Measurements from ENCODE around the gene CNIH2. TPM values are rescaled to one million over a fixed set of nuclear protein-coding genes. Genes with fewer than 3 reads are reported as not detected.
A peak's percentile ranks its signal among the peaks of the same experiment; 100 is the strongest.
"Not testable (repeated sequence)": the region's sequence is repeated elsewhere in the genome, so short reads cannot be mapped to it uniquely, and the experiment has no call there.

The CNIH2 gene
- total RNA-seq, 1 experiment from 2014 or later = not detected

DNA sequence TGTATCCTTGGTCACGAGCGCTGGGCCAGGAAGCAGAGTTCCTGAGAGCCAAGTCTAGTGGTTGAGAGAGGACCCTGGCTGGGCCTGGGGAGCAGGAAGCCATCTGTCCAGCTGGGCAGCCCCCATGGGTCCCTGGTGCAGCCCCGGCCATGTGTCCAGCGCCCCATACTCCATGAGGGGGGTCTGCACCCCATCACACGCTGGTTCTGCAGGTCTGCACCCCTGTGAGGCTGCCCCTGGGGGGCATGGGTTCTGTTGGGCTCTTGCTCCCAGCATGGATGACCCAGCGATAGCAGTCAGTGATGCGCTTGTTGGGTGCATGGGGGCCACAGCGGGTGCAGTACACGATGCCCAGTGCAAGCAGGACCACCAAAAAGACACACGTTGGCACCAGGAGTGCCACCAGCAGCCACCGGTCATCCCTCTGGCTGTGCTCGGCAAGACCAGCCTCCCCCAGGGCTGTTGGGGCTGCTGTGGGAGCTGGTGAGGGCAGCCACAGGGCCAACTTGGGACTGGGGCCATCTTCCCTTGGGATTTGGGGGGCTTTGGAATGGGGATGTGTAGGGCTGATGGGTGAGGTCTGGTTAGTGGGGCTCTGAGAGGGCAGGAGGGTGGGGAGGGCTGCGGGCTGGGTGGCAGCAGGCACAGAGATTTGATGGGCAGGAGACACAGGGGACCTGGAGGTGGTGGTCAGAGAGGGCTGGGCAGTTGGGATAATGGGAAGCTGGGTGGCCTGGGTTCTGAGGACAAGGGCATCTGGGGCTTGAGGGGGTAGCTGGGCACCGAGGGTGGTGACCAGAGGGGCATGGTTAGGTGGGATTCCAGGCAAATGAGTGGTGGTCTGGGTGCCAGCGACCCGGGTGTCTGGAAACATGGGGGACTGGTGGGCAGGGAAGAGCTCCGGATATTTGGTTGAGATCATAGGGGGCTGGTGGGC, 36.9 kb downstream of the CNIH2 start:
- DNase-seq = no peak
- Histone ChIP-seq H3K4me3 (no peak overlapping the region), H3K9me3 (no peaks in the 10 kb centered on the region), H3K27me3 (no peaks in the 10 kb centered on the region), H3K36me3 (no peaks in the 10 kb centered on the region)

DNA sequence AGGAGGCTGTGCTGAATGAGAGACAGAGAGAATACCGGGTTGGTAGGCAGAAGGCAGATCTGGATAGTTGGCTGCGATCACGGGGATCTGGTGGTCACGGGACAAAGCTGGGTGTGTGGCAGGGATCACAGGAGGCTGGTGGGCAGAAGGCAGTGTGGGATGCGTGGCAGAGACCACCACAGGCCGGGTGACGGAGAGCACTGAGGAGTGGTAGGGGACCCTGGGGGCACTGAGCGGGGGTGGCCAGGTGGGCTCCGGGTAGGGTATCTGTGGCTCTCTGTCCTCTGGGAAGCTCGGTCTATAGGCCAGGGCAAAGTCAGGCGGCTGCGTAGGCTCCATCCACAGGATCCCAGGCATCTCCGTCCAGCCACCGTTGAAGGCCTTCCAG, 37.5 kb downstream of the CNIH2 start:
- Histone ChIP-seq H3K9me3 (0 out of 2 replicates have a peak, but pooled peaks cover 2% of the 10 kb centered on the region), H3K27me3 (no peaks in the 10 kb centered on the region), H3K4me3 (no peak overlapping the region), H3K36me3 (no peaks in the 10 kb centered on the region)
- DNase-seq = no peak

DNA sequence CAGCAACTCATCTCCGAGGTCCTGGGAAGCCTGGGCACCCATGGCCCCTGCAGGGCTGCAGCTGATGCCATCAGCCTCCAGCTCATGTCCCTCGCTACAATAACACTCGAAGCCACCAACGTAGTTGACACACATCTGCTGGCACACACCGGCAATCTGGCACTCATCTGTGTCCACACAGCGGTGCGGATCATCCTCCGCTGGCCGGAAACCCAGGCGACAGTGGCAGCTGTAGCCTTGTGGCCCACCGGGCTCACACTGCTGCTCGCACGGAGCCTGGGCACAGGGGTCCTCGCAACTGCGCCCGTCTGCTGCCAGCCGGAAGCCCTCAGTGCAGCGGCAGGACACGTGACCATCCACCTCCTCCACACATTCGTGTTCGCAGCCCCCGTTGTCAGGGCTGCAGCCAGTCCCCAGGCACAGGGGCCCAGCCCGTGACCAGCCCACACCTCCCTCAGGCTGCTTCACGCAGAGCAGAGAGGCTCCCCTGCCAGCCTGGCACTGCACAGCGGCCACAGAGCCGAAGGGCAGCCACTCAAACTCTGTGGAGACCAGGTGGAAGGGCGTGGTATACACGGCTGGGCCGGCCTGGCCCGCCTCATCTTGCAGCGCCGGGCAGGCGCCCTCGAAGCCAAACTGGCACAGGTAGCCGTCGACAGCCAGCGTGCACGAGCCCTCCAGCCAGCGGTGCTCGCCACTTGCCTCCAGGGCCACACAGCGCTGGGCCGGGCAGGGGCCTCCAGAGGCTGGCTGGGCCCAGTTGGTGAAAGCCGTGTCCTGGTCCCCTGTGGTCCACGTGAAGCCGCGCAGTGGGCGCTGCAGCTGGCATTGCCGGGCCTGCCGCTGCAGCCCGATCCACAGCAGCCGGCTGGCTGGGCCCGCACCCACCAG, 38.2 kb downstream of the CNIH2 start:
- H3K27me3 ChIP-seq = no peaks in the 10 kb centered on the region
- H3K9me3 ChIP-seq = 0 out of 2 replicates have a peak, but pooled peaks cover 2% of the 10 kb centered on the region
- no peaks in the 10 kb centered on the region for H3K36me3 ChIP-seq
- DNase-seq = no peak
- H3K4me3 ChIP-seq = no peak overlapping the region

DNA sequence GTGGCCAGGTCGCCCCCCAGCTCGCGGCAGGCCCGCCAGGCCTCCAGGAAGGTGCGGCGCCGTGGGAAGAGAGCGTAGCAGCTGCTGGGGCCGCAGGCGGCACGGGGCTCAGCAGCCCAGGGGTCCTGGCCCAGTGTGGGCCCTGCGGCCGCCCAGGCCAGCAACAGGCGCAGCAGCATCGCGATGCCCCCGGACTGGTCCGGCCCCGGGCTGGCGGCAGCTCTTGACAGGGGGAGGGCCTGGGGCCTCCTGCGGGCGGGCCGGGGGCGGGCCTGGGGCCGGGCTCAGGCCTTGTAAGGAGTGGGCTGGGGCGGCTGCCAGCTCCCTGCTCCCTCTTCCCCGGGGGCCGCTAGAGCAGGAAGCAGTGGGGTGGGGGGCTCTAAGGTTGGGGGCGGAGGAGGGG, 38.9 kb downstream of the CNIH2 start, which contains the start of gene CD248:
Gene CD248 (minus strand): TSS at position 196 of the 403 bp plus-strand sequence. CDS start 17 bp downstream, at position 179.
- no peaks in the 10 kb centered on the region for H3K36me3 ChIP-seq
- no peaks in the 10 kb centered on the region for H3K27me3 ChIP-seq
- no peak for DNase-seq
- no peak within 1 kb of the TSS for H3K4me3 ChIP-seq
- 0 out of 2 replicates have a peak, but pooled peaks cover 2% of the 10 kb centered on the region for H3K9me3 ChIP-seq

DNA sequence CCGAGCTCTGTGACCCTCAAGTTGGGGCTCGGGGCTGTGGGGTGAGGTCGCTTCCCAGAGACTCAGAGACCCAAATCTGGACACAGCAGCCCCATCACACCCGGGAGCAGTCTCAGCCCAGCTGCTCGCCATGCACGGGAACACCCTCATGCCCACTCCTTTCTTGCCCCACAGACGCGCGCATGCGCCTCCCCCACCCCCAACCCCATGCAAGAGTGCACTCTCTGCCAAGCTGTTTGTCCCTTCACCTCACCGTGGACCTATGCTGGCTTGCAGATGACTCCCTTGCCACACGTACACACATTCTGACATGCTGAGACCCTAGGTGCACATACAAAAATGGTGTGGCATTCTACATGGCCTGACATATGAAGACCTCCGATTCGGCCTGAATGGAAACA, 39.3 kb downstream of the CNIH2 start:
- Histone ChIP-seq H3K27me3 (no peaks in the 10 kb centered on the region), H3K4me3 (no peak overlapping the region), H3K9me3 (0 out of 2 replicates have a peak, but pooled peaks cover 2% of the 10 kb centered on the region), H3K36me3 (no peaks in the 10 kb centered on the region)
- no peak for DNase-seq

DNA sequence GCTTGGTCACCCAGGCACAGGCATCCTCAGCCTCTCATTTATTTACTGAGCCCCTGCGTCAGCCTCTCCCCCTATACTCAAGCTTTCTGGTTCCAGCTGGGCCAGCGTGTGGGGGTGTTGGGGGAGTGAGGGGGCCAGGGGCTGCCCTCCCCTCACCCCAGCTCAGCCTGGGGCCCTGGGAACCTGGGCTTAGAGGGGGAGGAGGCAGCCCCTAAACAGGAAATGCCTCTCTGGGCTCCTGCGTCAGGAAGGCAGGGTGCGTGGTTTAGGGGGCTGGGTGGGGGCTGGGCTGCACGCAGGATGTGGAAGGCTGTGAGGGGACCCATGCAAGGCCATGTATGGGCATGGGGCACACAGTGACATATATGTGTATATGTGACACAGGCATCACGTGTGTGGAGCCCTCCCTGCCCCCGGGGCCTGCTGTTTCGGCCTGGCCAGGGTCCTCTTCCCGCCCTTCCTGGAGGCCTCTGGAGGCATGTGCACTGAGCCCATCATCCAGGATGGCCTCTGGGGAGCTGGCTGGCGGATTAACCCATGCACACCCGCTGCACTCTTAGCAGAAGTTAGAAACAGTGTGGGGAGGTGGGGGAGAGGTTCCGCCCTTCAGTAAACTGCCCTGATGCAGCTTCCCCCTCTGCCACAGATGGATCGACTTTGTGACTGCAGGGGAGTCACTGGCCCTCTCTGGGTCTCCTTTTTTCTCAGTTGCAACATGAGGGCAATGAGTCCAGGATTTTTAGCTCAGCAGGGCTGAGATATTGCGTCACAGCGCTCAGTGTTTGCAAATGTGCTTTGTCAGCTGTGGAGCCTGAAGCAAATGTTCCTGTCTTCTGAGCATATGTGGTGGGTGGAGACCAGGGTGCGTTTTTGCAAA, 40.0 kb downstream of the CNIH2 start:
- Histone ChIP-seq H3K36me3 (no peaks in the 10 kb centered on the region), H3K9me3 (0 out of 2 replicates have a peak, but pooled peaks cover 2% of the 10 kb centered on the region), H3K27me3 (no peaks in the 10 kb centered on the region), H3K4me3 (no peak overlapping the region)
- DNase-seq = no peak

DNA sequence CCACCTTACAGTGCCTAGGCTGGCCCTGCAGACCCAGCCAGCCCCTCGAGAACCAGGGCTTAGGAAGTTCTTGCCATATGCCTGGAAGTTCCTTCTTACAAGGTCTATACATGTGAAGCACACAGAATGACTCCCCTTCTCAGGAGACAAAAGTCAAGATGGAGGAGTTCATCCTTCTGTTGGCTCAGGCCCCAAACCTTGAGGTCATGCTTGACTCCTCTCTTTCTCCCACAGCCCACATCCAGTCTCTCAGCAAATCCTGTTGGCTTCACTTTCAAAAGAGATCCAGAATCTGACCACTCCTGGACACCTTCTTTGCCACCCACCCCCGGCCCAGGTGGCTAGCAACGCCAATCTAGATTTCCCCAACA, 40.6 kb downstream of the CNIH2 start:
- Histone ChIP-seq H3K4me3 (no peak overlapping the region), H3K27me3 (no peaks in the 10 kb centered on the region), H3K36me3 (no peaks in the 10 kb centered on the region), H3K9me3 (0 out of 2 replicates have a peak, but pooled peaks cover 2% of the 10 kb centered on the region)
- DNase-seq = no peak

DNA sequence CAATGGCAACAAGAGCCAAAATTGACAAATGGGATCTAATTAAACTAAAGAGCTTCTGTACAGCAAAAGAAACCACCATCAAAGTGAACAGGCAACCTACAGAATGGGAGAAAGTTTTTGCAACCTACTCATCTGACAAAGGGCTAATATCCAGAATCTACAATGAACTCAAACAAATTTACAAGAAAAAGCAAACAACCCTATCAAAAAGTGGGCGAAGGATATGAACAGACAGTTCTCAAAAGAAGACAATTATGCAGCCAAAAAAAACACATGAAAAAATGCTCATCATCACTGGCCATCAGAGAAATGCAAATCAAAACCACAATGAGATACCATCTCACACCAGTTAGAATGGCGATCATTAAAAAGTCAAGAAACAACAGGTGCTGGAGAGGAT, 42.3 kb downstream of the CNIH2 start:
- not testable (repeated sequence) for H3K36me3 ChIP-seq, H3K4me3 ChIP-seq, DNase-seq, H3K9me3 ChIP-seq, H3K27me3 ChIP-seq

DNA sequence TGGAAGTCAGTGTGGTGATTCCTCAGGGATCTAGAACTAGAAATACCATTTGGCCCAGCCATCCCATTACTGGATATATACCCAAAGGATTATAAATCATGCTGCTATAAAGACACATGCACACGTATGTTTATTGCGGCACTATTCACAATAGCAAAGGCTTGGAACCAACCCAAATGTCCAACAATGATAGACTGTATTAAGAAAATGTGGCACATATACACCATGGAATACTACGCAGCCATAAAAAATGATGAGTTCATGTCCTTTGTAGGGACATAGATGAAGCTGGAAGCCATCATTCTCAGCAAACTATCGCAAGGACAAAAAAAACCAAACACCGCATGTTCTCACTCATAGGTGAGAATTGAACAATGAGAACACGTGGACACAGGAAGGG, 42.8 kb downstream of the CNIH2 start:
- H3K4me3 ChIP-seq, H3K9me3 ChIP-seq, H3K27me3 ChIP-seq, DNase-seq, H3K36me3 ChIP-seq: not testable (repeated sequence)

DNA sequence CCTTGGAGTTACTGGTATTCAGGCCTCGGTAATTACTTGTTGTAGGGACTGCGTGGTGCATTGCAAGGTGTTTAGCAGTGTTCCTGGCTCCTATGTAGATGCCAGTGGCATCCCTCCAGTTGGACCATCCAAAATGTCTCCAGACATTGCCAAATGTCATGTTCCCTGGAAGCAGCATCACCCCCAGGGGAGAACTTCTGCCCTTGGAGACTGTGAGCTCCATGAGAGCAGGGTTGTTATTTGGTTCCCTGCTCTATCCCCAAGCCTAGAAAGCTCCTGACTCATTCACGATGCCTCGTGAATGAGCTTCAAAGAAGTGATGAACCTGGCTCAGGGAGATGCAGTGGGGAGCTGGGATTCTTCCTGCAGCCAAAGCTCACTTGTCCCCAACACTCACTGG, 43.6 kb downstream of the CNIH2 start:
- DNase-seq = no peak
- Histone ChIP-seq H3K9me3 (0 out of 2 replicates have a peak, but pooled peaks cover 2% of the 10 kb centered on the region), H3K27me3 (no peaks in the 10 kb centered on the region), H3K36me3 (no peaks in the 10 kb centered on the region), H3K4me3 (no peak overlapping the region)

DNA sequence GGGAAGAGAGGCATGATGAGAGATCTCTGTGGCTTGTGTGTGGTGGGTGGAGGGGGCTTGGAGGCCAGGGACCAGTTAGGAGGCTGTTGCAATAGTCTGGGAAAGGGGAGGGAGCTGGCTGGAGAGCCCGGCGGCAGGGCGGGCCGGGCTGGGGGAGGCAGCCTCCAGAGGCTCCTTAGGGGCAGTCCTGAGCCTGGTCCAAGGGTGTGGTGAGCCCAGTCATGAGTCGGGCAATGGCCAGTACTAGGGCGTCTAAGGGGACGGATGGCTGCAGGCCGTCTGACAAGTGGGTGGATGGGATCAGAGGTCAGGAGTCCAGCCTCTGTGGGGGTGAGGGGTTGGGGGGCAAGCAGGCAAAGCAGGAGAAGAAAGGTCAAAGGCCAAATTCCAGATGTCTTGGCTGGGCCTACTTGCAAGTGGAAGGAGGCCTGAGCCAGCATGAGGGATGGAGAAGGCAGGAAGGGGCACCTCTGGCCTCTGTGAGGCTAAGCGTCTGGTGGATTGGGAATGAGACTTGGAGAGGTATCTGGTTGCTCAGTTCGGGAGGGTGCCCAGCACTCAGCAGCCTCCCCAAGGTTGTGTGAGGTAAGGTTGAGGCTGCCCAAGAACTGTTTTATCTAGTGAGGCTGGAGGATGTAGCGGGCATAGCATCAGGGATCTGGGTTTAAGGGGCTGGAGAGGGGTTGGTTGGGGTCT, 44.9 kb downstream of the CNIH2 start:
- no peaks in the 10 kb centered on the region for H3K36me3 ChIP-seq
- no peaks in the 10 kb centered on the region for H3K27me3 ChIP-seq
- H3K4me3 ChIP-seq = no peak overlapping the region
- 0 out of 2 replicates have a peak, but pooled peaks cover 2% of the 10 kb centered on the region for H3K9me3 ChIP-seq
- no peak for DNase-seq

DNA sequence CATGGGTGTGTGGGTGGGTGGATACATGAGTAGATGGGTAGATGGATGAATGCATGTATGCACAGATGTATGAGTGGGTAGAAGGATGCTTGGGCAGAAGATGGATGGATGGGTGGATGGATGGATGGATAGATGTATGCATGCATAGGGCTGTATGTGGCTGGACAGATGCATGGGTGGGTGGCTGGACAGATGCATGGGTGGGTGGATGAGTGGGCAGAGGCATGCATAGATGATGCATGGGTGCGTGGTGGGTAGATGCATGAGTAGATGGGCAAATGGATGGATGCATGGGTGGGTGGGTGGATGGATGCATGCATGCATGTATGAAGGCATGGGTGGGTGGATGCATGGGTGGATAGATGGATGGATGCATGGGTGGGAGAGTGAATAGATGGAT, 45.7 kb downstream of the CNIH2 start:
- H3K9me3 ChIP-seq = 0 out of 2 replicates have a peak, but pooled peaks cover 2% of the 10 kb centered on the region
- no peak overlapping the region for H3K4me3 ChIP-seq
- H3K27me3 ChIP-seq = no peaks in the 10 kb centered on the region
- DNase-seq = no peak
- H3K36me3 ChIP-seq = no peaks in the 10 kb centered on the region

DNA sequence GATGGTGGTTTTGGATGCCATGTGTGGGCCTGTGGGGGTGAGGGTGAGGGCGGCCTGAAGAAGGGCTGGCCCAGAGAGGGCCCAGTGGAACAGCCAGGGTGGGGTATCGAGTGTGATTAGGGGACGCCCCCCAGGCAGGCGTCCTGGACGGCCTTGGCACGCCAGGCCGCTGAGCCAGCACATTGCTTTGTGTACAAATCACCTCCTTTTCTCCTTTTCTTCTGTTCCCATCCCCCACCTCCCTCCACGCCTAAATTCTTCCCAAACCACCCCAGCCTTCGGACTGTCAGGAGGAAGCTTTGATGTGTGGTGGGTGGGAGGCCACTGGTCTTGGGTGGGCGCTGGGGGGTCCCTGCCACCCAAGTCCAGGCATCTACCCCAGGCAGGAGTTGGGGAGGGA, 46.7 kb downstream of the CNIH2 start:
- Histone ChIP-seq H3K27me3 (no peaks in the 10 kb centered on the region), H3K36me3 (no peaks in the 10 kb centered on the region), H3K4me3 (no peak overlapping the region), H3K9me3 (0 out of 2 replicates have a peak, but pooled peaks cover 2% of the 10 kb centered on the region)
- DNase-seq = no peak

DNA sequence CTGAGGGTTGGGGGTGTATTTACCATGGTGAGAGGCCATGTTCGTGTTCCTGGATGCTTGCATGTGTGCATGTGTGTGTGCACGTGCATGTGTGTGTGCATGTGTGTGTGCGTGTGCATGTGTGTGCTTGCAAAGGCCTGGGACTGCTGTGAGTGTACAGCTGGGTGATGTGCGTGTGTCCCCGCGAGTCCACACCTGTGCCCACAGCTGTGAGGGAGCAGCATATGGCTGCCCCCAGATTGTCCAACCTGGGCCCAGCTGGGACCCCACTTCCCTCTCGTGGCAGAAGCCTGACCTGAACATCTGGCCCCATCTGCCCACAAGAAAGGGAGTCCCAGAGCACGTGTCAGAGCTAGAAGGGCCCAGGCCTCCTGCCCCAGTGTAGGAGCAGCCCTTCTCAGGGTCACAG, 47.3 kb downstream of the CNIH2 start:
- DNase-seq = no peak
- Histone ChIP-seq H3K4me3 (no peak overlapping the region), H3K27me3 (no peaks in the 10 kb centered on the region), H3K36me3 (no peaks in the 10 kb centered on the region), H3K9me3 (no peaks in the 10 kb centered on the region)

DNA sequence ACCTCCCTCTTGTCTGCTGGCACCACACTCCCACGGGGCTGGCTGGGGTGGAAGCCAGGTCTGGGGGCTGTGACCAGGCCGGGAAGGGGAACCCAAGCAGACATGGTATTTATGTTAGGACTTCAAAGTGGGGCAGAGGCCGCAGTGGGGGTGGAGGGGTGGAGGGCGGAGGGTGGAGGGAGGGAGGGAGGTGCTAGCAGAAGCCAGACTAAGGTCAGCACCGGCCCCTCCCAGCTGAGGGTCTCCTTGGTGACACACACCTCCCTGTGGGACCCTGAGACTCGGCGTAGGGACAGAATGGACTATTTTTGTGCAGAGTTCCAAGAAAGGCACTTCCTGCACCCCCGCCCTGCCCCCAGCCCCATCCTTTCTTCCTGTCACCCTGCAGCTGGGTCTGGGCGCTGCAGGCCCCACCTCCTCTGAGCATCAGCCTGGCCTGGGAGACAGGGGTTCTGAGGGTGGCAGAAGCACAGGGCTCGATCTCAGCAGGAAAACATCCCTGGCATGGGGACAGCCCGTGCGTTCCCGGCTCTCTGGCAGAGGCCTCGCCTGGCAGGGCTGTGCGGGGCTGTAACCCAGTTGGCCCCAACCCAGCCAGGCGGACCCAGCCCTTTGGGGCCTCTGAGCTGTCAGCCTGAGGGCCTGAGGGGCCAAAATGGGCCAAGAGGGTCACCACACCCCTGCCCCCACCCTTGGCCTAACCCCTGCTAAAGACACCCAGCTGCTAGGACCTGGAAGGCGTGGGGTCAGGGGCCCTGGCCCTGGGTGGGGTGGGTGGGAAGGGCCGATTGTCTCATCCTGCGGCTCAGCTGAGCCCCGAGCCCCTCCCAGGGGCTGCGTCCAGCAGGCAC, 48.5 kb downstream of the CNIH2 start:
- Histone ChIP-seq H3K27me3 (no peaks in the 10 kb centered on the region), H3K4me3 (no peak overlapping the region), H3K9me3 (no peaks in the 10 kb centered on the region), H3K36me3 (peaks cover 3% of the 10 kb centered on the region)
- peak; percentile 95 for DNase-seq

Measured in MG63 (cell line).